Endothelial cell of umbilical vein (primary cell): ENCODE results near the gene FRMD5. TPM values are rescaled to one million over a fixed set of nuclear protein-coding genes. Genes with fewer than 3 reads are reported as not detected.
A peak's percentile ranks its signal among the peaks of the same experiment; 100 is the strongest.

Experiments used
- BruUV-seq: library from RNA; stranded (reverse); fragments of 400-500 nt; replicated peaks from 2 replicates; lab custom pipeline; 2021; lab: Mats Ljungman, UMichigan
- CTCF ChIA-PET: fragments of 300-600, 350-600 bp; sonication (Branson Sonifier 250); formaldehyde crosslinking; loops from one replicate; lab custom pipeline; 2021; ENCODE audit warnings: antibody characterized with exemption, inconsistent platforms; lab: Charles Lee
- POLR2A ChIA-PET: fragments of 300-600, 350-600 bp; sonication (Branson Sonifier 250); formaldehyde crosslinking; loops from one replicate; lab custom pipeline; 2021; ENCODE audit warnings: antibody characterized with exemption, inconsistent platforms; lab: Charles Lee
- DNase-seq: peaks from one replicate; pipeline ENCODE4 v3.0.0-alpha.2; 2011; ENCODE audit warnings: low read depth, low spot score
- FAIRE-seq: peaks from 2 replicates; lab custom pipeline; 2011; peaks lifted over from hg19 to GRCh38; lab: Jason Lieb, UNC
- H2AFZ ChIP-seq: 2 replicates; pipeline ENCODE4 v1.6.0; 2012; ENCODE audit warnings: low read depth, low read length, control low read depth, inconsistent platforms
- H3K27ac ChIP-seq: 2 replicates; pipeline ENCODE4 v1.5.1; 2011; ENCODE audit warnings: low read depth, mild to moderate bottlenecking, control low read depth, low read length, moderate library complexity; ENCODE audit not compliant: insufficient read depth
- H3K27me3 ChIP-seq, 2 experiments: 2 replicates each; pipeline versions ENCODE4 v1.6.0 to v1.6.1; 2011; ENCODE audit warnings: low read length in 2 of 2, mixed read lengths in 1 of 2; ENCODE audit not compliant: control insufficient read depth in 2 of 2, insufficient read depth in 2 of 2
- H3K36me3 ChIP-seq, 2 experiments: 2 replicates in 1 of 2; 3 replicates in 1 of 2; pipeline ENCODE4 v1.5.1; 2011; ENCODE audit warnings: low read length in 2 of 2, mild to moderate bottlenecking in 1 of 2, moderate library complexity in 1 of 2; ENCODE audit not compliant: control insufficient read depth in 2 of 2, insufficient read depth in 2 of 2; ENCODE audit errors: extremely low read depth in 1 of 2
- H3K4me1 ChIP-seq: 3 replicates; pipeline ENCODE4 v1.5.1; 2011; ENCODE audit warnings: mild to moderate bottlenecking, low read length; ENCODE audit not compliant: control insufficient read depth, insufficient read depth; ENCODE audit errors: extremely low read depth
- H3K4me2 ChIP-seq: 2 replicates; pipeline ENCODE4 v1.6.1; 2011; ENCODE audit warnings: low read length, control low read depth, mixed read lengths; ENCODE audit not compliant: insufficient read depth
- H3K4me3 ChIP-seq, 3 experiments: fragments of 200-600 bp in 1 of 3; sonication (generic), shearing (Covaris generic) in 1 of 3; replicated peaks in 1 of 3; 2 replicates each; pipeline ENCODE4 v1.5.1; 2011 to 2016; ENCODE audit warnings: control low read depth in 3 of 3, low read length in 3 of 3, mild to moderate bottlenecking in 2 of 3, inconsistent platforms in 1 of 3, low read depth in 1 of 3, moderate library complexity in 1 of 3; ENCODE audit not compliant: insufficient read depth in 1 of 3
- H3K79me2 ChIP-seq: 2 replicates; pipeline ENCODE4 v1.6.0; 2012; ENCODE audit warnings: low read length, inconsistent platforms; ENCODE audit not compliant: control insufficient read depth, insufficient read depth
- H3K9ac ChIP-seq: replicated peaks from 2 replicates; pipeline ENCODE3; 2011; ENCODE audit warnings: low read length, control low read depth; ENCODE audit not compliant: insufficient read depth; ENCODE audit errors: extremely low read depth
- H3K9me1 ChIP-seq: replicated peaks from 3 replicates; pipeline ENCODE4 v1.6.0; 2011; ENCODE audit warnings: mild to moderate bottlenecking, low read length; ENCODE audit not compliant: control insufficient read depth, insufficient read depth; ENCODE audit errors: extremely low read depth
- H3K9me3 ChIP-seq: replicated peaks from 2 replicates; pipeline ENCODE4 v1.5.1; 2012; ENCODE audit warnings: low read length, inconsistent platforms; ENCODE audit not compliant: control insufficient read depth, insufficient read depth
- H4K20me1 ChIP-seq: replicated peaks from 2 replicates; pipeline ENCODE3; 2011; ENCODE audit warnings: mild to moderate bottlenecking, low read length; ENCODE audit not compliant: control insufficient read depth, insufficient read depth; ENCODE audit errors: extremely low read depth
- CTCF ChIP-seq, 2 donors: IDR thresholded peaks; 1 replicate in 1 of 2; 2 replicates in 1 of 2; pipeline ENCODE4 v1.5.1; 2011; ENCODE audit warnings: low read length in 2 of 2, mild to moderate bottlenecking in 2 of 2, moderate library complexity in 2 of 2, control low read depth in 1 of 2, inconsistent platforms in 1 of 2, low read depth in 1 of 2; ENCODE audit not compliant: insufficient read depth in 1 of 2; ENCODE audit errors: extremely low read depth in 1 of 2
- EZH2 ChIP-seq: IDR thresholded peaks from 2 replicates; pipeline ENCODE4 v1.6.1; 2012; ENCODE audit warnings: borderline replicate concordance, low read depth, mild to moderate bottlenecking, moderate library complexity, low read length, inconsistent platforms; ENCODE audit not compliant: severe bottlenecking
- FOS ChIP-seq: IDR thresholded peaks from 2 replicates; pipeline ENCODE4 v1.6.1; 2011; ENCODE audit warnings: mild to moderate bottlenecking, low read length, moderate library complexity, borderline replicate concordance; ENCODE audit not compliant: insufficient read depth
- GATA2 ChIP-seq: IDR thresholded peaks from 2 replicates; pipeline ENCODE4 v1.7.0; 2011; ENCODE audit warnings: low read depth, mild to moderate bottlenecking, moderate library complexity, mixed read lengths, low read length; ENCODE audit not compliant: insufficient read length, insufficient read depth
- JUN ChIP-seq: IDR thresholded peaks from 2 replicates; pipeline ENCODE4 v1.6.1; 2011; ENCODE audit warnings: borderline replicate concordance, low read depth; ENCODE audit not compliant: insufficient read length, insufficient read depth
- MAX ChIP-seq: IDR thresholded peaks from 2 replicates; pipeline ENCODE4 v1.6.1; 2011; ENCODE audit not compliant: insufficient read depth, insufficient read length
- MYC ChIP-seq: IDR thresholded peaks from one replicate; pipeline ENCODE4 v1.6.1; 2011; ENCODE audit warnings: mild to moderate bottlenecking, low read depth, low read length
- POLR2A ChIP-seq: IDR thresholded peaks from 2 replicates; pipeline ENCODE4 v1.6.1; 2012; ENCODE audit warnings: low read depth, mild to moderate bottlenecking, control low read depth, low read length
- POLR2AphosphoS5 ChIP-seq: IDR thresholded peaks from 2 replicates; pipeline ENCODE4 v1.6.1; 2012; ENCODE audit warnings: low read depth, mild to moderate bottlenecking, control low read depth, low read length, moderate library complexity; ENCODE audit not compliant: insufficient read depth
- dilution Hi-C: fragments of 300-500 bp; cut with MboI; formaldehyde crosslinking; loops from one replicate; pipeline ENCODE4 v1.15.0; 2019; ENCODE audit warnings: low sequenced_read_pairs; ENCODE audit not compliant: extremely low pct_ligation_motif_present
- intact Hi-C: fragments of 100-400 bp; cut with micrococcal nuclease; formaldehyde crosslinking; loops from one replicate; pipeline ENCODE4 v1.10.0; 2022
- polyA plus RNA-seq, 4 experiments: library from polyadenylated mRNA; depleted of rRNA in 3 of 4; stranded (reverse) in 3 of 4; unstranded in 1 of 4; fragments of >200 nt; gene quantifications; 2 replicates each; pipeline versions ENCODE4 v1.2.1 to v1.2.3, GENCODE V29; 2011 to 2012; ENCODE audit warnings: missing spikeins in 1 of 4
- total RNA-seq: library from RNA; stranded (reverse); gene quantifications from 2 replicates; pipeline ENCODE4 v1.2.3, GENCODE V29; 2021

The FRMD5 gene
- total and polyA plus RNA-seq, 2 donors (not counting 3 experiments of a cell fraction or from before 2014, with no cell fraction given) = 16.7 to 20.2 TPM

GRCh38 chr15:43985976-43986680, 208.9 kb downstream of the FRMD5 start:
- CTCF ChIA-PET = no interaction called here
- H2AFZ ChIP-seq = no peak overlapping the region
- H3K27me3 ChIP-seq = no peaks in the 10 kb centered on the region
- FAIRE-seq (peak; percentile 48), DNase-seq (no peak)
- H3K27ac ChIP-seq = no peak overlapping the region
- H3K9ac ChIP-seq = no peak overlapping the region
- no peaks in the 10 kb centered on the region for H4K20me1 ChIP-seq
- H3K4me3 ChIP-seq = no peak overlapping the region
- no peaks in the 10 kb centered on the region for H3K79me2 ChIP-seq
- intact Hi-C loops (no loop called here), dilution Hi-C loops (no loop called here)
- peaks cover 0 to 4% of the 10 kb centered on the region in 2 experiments for H3K36me3 ChIP-seq
- TF ChIP-seq POLR2A (no peak), CTCF (IDR thresholded peaks at IDR 0.05; ENCODE audit: extremely low read depth in 1 of 2, insufficient read depth in 1 of 2, low read depth in 1 of 2, low read length in 2 of 2) (no peak), JUN (no peak), POLR2AphosphoS5 (no peak), EZH2 (no peak), MAX (no peak), GATA2 (no peak), FOS (no peak), MYC (no peak)
- H3K9me3 ChIP-seq = no peaks in the 10 kb centered on the region
- no peaks in the 10 kb centered on the region for H3K4me1 ChIP-seq
- no peaks in the 10 kb centered on the region for H3K9me1 ChIP-seq
- H3K4me2 ChIP-seq = no peak overlapping the region
- no TSS peak for BruUV-seq
- POLR2A ChIA-PET = no interaction called here
